Measurements from ENCODE around the gene GAST.

The GAST gene

GRCh38 chr17:41711669-41712400 lies at the start of gene GAST:
GAST (plus strand) TSS chr17:41712331; CDS start chr17:41715437, 3,106 bp downstream.
- Histone ChIP-seq H3K4me3 (ENCODE audit: low read depth in 1 of 2, low read length in 2 of 2) (no peak within 1 kb of the TSS), H3K27ac (ENCODE audit: low read depth, low read length) (no peak within 1 kb of the TSS), H3K36me3 (ENCODE audit: insufficient read depth, low read length) (no peaks in the 10 kb centered on the region), H3K4me1 (ENCODE audit: insufficient read depth, low read length) (no peaks in the 10 kb centered on the region), H3K27me3 (ENCODE audit: control insufficient read depth in 1 of 2, insufficient read depth in 2 of 2, low read length in 2 of 2) (no peaks in the 10 kb centered on the region), H3K9ac (ENCODE audit: low read length) (no peak within 1 kb of the TSS), H3K9me3 (ENCODE audit: low read length) (no peaks in the 10 kb centered on the region)

DNA sequence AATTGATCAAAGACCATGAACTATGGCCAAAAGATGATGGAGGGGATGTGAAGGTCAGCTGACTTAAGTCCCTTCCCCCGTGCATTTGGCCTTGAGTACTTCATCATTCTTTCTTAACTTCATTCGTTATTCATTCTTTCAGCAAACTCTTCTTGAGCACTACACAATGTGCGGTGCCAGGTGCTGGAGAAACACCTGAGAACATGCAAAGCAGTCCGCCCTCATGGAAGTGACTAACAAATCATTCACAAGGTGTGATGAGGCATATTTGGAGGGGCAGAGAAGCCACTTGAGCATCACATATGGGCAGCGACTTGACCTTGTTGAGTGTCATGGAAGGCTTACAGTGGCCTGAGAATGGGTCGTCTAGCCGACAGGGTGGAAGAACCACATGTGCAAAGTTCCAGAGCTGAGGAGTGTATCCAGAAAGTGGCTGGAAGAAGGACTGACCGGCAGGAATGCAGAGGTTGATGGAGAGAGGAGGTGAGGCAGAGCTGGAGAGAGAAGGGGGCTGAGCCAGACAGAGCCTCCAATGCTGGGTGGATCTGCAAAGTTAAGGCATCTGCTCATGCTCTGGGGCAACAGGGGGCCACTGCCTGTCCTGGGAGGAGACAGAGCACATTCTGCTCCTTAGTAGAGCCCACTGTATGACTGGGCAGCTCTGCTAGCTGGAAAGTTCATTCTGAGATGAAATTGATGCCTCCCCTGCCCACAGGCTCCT lies 48.5 kb upstream of the GAST start:
- H3K27me3 ChIP-seq (ENCODE audit: control insufficient read depth in 1 of 2, insufficient read depth in 2 of 2, low read length in 2 of 2), result no peaks in the 10 kb centered on the region
- H3K4me3 ChIP-seq (ENCODE audit: low read depth in 1 of 2, low read length in 2 of 2), result no peak overlapping the region
- H3K27ac ChIP-seq (ENCODE audit: low read depth, low read length), result no peak overlapping the region
- no peak overlapping the region for H3K9ac ChIP-seq (ENCODE audit: low read length)
- no peaks in the 10 kb centered on the region for H3K9me3 ChIP-seq (ENCODE audit: low read length)
- no peaks in the 10 kb centered on the region for H3K36me3 ChIP-seq (ENCODE audit: insufficient read depth, low read length)
- H3K4me1 ChIP-seq (ENCODE audit: insufficient read depth, low read length), result peaks cover 7% of the 10 kb centered on the region

DNA sequence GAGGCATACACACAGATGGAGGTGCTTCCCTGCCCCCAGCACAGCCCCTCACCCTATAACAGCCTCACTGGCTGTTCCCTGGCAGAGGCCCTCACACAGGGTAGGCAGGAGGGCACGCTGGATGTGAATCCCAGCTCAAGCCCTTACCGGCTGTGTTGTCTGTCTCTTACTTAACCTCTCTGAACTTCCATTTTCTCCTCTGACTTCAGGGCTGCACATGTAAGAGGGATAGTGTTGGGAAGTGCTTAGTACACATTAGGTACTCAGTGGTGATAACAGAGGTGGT lies 48.0 kb upstream of the GAST start:
- Histone ChIP-seq H3K4me3 (ENCODE audit: low read depth in 1 of 2, low read length in 2 of 2) (no peak overlapping the region), H3K9me3 (ENCODE audit: low read length) (no peaks in the 10 kb centered on the region), H3K4me1 (ENCODE audit: insufficient read depth, low read length) (peaks cover 7% of the 10 kb centered on the region), H3K27me3 (ENCODE audit: control insufficient read depth in 1 of 2, insufficient read depth in 2 of 2, low read length in 2 of 2) (no peaks in the 10 kb centered on the region), H3K27ac (ENCODE audit: low read depth, low read length) (no peak overlapping the region), H3K36me3 (ENCODE audit: insufficient read depth, low read length) (no peaks in the 10 kb centered on the region), H3K9ac (ENCODE audit: low read length) (no peak overlapping the region)

DNA sequence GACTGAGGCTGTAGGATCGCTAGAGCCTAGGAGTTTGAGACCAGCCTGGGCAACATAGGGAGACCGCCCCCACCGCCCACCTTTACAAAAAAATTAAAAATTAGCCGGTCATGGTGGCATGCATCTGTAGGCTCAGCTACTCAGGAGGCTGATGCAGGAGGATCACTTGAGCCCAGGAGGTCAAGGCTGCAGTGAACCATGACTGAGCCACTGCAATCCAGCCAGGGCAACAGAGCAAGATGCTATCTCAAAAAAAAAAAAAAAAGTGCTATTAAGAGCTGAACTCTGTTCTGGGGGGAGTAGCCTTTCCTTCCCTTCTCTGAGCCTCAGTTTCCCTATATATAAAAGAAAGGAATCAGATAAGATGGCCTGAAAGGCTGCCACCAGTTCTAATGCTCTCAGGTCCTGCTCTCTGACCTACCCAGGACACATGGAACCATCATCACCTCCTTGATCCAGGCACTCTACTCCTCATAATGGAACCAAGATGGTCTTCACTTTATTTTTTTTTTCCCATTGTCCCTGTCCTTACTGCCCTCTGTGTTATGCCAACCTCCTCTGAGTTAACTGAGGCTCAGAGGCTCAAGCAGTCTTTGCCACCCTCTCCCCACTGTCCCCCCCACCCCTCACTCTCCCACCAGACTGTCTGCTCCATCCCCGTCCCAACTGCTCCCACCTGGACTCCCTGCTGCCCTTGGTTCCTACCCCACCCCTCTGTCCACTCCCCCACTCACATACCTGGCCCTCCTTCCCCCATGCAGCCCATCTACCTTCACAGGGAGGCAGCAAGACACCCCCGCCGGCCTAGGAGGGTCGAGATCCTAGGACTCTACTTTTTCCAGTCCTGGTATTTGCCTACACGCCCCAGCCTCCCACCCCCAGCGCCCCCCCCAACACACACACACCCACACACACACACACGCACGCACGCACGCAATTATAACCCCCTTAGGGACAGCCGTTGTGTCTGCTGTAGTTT lies 47.3 kb upstream of the GAST start:
- Histone ChIP-seq H3K9ac (ENCODE audit: low read length) (no peak overlapping the region), H3K4me1 (ENCODE audit: insufficient read depth, low read length) (peaks cover 7% of the 10 kb centered on the region), H3K9me3 (ENCODE audit: low read length) (no peaks in the 10 kb centered on the region), H3K36me3 (ENCODE audit: insufficient read depth, low read length) (no peaks in the 10 kb centered on the region), H3K4me3 (ENCODE audit: low read depth in 1 of 2, low read length in 2 of 2) (peak overlapping the region in 1 of 2 donors; percentile 85), H3K27ac (ENCODE audit: low read depth, low read length) (peak overlapping the region; percentile 81), H3K27me3 (ENCODE audit: control insufficient read depth in 1 of 2, insufficient read depth in 2 of 2, low read length in 2 of 2) (no peaks in the 10 kb centered on the region)

DNA sequence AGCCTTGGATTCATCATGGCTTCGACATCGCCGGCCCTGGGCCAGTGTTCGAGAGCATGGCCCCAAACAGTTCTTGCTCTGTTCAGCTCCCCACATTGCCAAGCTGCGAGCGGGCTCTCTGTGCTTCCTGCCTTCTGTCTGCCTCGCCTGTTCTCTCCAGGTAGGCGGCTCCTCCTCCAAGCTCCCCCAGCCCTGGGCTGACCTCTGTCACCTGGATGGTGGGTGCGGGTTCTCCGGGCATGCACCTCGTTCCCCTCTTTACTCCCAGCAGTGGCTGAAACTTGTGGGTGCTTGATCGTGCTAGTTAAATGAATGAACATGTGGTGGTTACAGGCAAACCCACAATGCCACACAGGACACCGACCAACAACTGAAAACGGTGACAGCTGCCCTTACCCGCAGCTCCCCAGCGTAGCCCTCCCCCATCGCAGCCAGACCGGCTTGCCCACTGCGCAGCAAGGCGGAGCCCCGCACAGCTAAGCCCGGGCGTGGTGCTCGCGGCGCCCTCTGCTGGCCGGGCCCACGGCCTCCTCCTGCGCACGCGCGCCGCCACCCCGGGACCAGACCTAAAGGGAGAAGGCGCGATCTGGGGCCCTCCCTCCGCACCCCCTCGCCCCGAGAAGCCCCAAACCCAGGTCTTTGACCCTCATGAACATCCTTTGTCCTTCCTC lies 46.4 kb upstream of the GAST start:
- Histone ChIP-seq H3K36me3 (ENCODE audit: insufficient read depth, low read length) (no peaks in the 10 kb centered on the region), H3K4me3 (ENCODE audit: low read depth in 1 of 2, low read length in 2 of 2) (peak overlapping the region; percentile 44 to 85), H3K4me1 (ENCODE audit: insufficient read depth, low read length) (peaks cover 7% of the 10 kb centered on the region), H3K9ac (ENCODE audit: low read length) (peak overlapping the region; percentile 82), H3K27ac (ENCODE audit: low read depth, low read length) (peak overlapping the region; percentile 81), H3K9me3 (ENCODE audit: low read length) (no peaks in the 10 kb centered on the region), H3K27me3 (ENCODE audit: control insufficient read depth in 1 of 2, insufficient read depth in 2 of 2, low read length in 2 of 2) (no peaks in the 10 kb centered on the region)

DNA sequence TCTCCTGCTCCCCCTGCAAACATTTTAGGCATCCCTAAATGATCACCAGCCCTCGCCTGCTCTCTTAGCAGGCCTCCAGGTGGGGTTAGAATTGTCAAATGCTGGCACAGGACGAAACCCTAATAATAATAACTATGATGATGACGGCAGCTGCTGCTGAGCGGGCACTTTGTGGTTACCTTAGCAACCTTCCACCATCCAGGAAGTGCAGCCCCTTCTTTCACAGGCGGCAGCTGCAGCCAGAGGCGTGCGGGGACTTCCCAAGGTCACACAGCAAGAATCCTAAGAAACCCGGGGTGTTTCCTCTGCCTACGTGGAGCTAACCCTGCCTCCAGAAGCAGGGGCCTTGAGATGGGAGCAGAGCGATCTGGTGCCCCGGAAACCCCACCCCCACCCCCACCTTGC lies 45.9 kb upstream of the GAST start:
- H3K9ac ChIP-seq (ENCODE audit: low read length), result peak overlapping the region; percentile 82
- H3K4me3 ChIP-seq (ENCODE audit: low read depth in 1 of 2, low read length in 2 of 2), result peak overlapping the region; percentile 44 to 85
- no peaks in the 10 kb centered on the region for H3K36me3 ChIP-seq (ENCODE audit: insufficient read depth, low read length)
- no peaks in the 10 kb centered on the region for H3K9me3 ChIP-seq (ENCODE audit: low read length)
- peak overlapping the region; percentile 81 for H3K27ac ChIP-seq (ENCODE audit: low read depth, low read length)
- H3K4me1 ChIP-seq (ENCODE audit: insufficient read depth, low read length), result peaks cover 7% of the 10 kb centered on the region
- H3K27me3 ChIP-seq (ENCODE audit: control insufficient read depth in 1 of 2, insufficient read depth in 2 of 2, low read length in 2 of 2), result no peaks in the 10 kb centered on the region

DNA sequence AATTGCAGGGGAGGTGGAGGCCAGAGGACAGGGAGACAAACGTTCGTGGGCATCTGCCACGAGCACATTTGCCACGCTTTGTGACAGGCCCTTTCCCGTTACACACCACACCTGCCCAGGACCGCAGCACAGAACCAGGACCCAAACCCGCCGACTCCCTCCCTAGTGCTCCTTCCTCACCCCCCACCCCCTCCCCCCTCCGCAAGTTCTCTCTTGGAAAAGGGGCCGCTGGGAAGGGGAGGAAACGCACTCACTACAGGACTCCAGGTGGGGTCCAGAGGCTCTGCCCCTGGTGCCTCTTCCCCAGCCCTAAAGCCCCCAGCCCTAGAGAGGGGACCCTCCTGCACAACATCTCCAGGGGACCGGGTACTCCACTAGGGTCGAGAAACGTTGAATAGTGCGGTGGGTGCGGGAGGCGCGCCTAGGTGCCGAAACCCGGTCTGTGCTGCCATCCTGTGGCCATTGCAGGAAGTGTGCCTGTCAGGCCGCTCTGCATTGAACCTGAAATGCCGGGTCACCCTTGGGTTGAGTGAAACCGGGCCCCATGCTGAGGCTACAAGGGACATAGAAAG lies 45.3 kb upstream of the GAST start:
- Histone ChIP-seq H3K27me3 (ENCODE audit: control insufficient read depth in 1 of 2, insufficient read depth in 2 of 2, low read length in 2 of 2) (no peaks in the 10 kb centered on the region), H3K9me3 (ENCODE audit: low read length) (no peaks in the 10 kb centered on the region), H3K4me3 (ENCODE audit: low read depth in 1 of 2, low read length in 2 of 2) (peak overlapping the region; percentile 44 to 85), H3K4me1 (ENCODE audit: insufficient read depth, low read length) (peaks cover 7% of the 10 kb centered on the region), H3K36me3 (ENCODE audit: insufficient read depth, low read length) (no peaks in the 10 kb centered on the region), H3K27ac (ENCODE audit: low read depth, low read length) (peak overlapping the region; percentile 81), H3K9ac (ENCODE audit: low read length) (peak overlapping the region; percentile 82)

DNA sequence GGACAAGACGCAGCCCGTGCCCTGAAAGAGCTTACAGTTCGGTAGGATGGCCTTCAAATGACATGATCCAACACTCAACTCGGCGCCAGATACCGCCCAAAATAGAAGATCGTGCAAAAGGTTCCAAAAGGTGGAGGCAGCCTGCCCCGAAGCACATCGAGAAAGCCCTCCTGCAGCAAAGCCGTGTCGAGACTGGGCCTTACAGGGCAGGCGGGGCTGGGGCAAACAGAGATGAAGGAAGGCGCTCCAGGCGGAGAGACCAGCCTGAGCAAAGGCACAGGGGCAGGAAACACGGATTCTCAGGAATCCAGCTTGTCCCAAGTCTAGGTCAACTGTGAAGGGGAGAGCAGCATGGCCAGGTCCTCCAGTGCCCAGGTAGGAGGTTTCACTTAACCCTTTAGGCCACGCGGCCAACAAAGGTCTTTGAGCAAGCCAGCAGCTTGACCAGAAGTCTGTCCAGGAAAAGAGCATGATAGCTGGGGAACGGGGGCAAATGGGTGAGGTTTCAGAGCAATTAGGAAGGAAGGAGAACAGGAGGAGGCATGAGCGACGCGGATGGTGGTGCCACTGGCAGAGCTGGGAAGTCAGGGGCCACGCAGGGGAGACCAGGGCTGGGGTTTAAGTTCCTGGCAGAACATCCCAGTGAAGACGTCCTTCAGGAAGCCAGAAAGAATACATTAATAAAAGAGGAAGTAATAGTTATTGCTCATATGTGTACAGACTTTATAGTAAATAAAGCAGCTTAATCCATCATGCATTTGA lies 44.7 kb upstream of the GAST start:
- Histone ChIP-seq H3K4me1 (ENCODE audit: insufficient read depth, low read length) (peaks cover 7% of the 10 kb centered on the region), H3K27ac (ENCODE audit: low read depth, low read length) (no peak overlapping the region), H3K4me3 (ENCODE audit: low read depth in 1 of 2, low read length in 2 of 2) (peak overlapping the region; percentile 44 to 85), H3K9ac (ENCODE audit: low read length) (no peak overlapping the region), H3K9me3 (ENCODE audit: low read length) (no peaks in the 10 kb centered on the region), H3K27me3 (ENCODE audit: control insufficient read depth in 1 of 2, insufficient read depth in 2 of 2, low read length in 2 of 2) (no peaks in the 10 kb centered on the region), H3K36me3 (ENCODE audit: insufficient read depth, low read length) (no peaks in the 10 kb centered on the region)

DNA sequence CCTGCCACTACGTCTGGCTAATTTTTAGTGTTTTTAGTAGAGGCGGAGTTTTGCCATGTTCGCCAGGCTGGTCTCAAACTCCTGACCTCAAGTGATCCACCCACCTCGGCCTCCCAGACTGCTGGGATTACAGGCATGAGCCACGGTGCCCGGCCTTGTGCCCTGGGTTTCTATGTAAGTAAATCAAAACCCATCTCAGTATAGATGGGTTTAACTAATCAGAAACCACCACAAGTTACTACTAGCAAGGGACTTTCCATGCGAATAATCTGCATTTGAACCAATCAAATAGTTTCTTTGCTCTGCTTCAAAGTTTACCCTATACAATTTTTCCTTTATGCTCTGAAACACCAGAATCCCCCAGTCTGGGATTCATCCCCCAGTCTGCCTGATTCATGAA lies 40.0 kb upstream of the GAST start:
- H3K27ac ChIP-seq (ENCODE audit: low read depth, low read length), result no peak overlapping the region
- no peak overlapping the region for H3K4me3 ChIP-seq (ENCODE audit: low read depth in 1 of 2, low read length in 2 of 2)
- H3K36me3 ChIP-seq (ENCODE audit: insufficient read depth, low read length), result no peaks in the 10 kb centered on the region
- no peaks in the 10 kb centered on the region for H3K4me1 ChIP-seq (ENCODE audit: insufficient read depth, low read length)
- H3K27me3 ChIP-seq (ENCODE audit: control insufficient read depth in 1 of 2, insufficient read depth in 2 of 2, low read length in 2 of 2), result no peaks in the 10 kb centered on the region
- H3K9me3 ChIP-seq (ENCODE audit: low read length), result no peaks in the 10 kb centered on the region
- H3K9ac ChIP-seq (ENCODE audit: low read length), result no peak overlapping the region
